GM18861 (cell line): Measurements from ENCODE around the gene CYP26B1.

ENCODE experiments used
- ATAC-seq: cut with Tn5 transposase; IDR thresholded peaks from one replicate; pipeline ENCODE4 v1.9.1; 2021; ENCODE audit not compliant: unreplicated experiment

The CYP26B1 gene

DNA sequence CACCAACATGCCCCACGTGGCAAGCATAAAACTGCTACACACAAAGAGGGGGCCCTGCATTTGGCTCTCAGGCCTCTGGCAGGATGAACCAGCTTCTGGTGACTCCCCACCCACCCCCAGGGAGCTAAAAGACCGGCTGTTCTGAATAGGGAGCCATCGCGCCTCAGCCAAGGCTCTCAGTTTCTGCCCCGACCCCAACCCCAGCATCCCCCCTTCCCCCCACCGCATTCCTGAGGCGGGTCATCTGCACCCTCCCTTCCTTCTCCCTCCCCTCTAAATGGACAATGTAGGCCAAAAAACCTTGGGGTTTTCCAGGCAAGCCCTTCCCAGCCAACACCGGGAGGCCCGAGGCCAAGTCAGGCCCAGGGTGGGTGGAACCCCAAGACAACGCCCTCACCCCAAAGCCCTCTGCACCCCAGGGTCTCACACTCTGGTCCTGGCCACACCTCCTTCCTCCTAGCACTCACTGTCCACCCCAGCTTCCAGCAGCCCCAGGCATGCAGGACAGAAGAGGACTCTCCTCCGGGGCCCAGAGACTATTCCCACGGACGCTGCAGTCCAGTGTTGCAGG, 5.7 kb downstream of the CYP26B1 start:
- ATAC-seq, result no peak

GRCh38 chr2:72141032-72141645, 6.5 kb downstream of the CYP26B1 start:
- ATAC-seq, result no peak

DNA sequence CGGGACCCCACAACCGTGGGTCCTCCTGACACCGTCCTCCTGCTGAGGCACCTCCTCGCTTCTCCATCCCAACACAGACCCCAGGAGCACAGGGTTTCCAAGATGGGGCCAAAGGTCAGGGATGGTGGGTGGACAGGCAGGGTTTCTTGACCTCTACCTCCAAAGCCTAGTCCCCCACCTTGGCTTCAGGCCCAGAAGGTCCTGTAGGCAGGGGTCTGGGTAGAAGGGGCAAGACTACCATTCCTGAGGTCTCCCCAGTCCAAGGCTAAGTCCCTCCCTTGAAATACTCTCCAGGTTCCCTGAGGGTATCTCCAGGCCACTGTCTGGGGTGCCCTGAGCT, 7.1 kb downstream of the CYP26B1 start:
- no peak for ATAC-seq

DNA sequence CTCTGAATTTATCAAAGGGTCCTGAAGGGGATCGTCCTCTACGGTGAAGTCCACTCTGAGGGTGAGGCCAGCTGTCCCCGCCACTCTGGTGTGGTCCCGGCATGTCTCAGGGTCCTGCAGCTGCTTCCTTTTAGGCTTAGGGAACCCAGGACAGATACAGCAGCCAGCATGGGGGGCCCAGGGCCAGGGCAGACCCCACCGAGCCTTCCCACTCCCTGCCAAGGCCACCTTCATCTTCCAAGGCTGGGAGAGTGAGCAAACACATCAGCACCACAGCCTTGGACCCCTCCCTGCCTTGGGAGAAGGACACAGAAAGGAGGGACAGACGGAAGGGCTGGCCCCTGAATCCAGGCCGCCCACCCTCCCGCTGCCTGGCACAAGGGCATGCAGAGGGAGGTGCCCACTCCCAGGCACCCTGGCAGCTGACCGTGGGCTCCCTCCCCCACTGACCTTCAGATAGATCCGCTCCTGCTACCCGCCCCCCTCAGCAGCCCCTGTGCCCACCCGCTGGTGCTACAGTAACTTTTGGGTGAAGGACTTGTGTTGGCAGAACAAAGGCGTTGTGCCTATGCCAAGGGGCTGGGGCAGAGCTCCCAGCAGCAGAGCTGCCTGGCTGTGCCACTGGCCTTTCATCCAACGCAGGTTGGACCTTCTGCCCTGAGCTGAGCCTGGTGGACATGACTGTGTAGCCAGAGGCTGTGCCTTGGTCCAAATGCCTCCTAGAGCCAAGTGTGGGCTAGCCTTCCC, 7.6 kb downstream of the CYP26B1 start:
- ATAC-seq, result no peak

DNA sequence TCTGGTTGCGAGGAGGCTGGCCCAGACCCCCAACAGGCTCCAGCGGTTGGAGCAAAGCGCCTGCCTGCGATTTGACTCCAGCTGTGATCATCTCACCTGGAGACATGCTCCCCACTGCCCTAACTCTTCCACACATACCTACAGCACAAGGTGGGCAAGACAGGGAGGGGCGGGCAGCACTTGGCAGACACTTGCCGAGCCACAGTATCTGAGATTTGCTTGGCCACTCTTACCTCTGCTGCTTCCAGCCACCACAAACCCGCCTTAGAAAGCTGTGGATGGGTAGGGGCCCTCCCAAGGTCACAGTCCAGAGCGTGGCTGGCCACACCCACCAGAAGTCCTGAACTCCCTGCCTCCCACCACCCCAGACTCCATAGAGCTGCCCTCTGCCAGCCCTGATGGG, 8.2 kb downstream of the CYP26B1 start:
- no peak for ATAC-seq

GRCh38 chr2:72138921-72139381, 8.7 kb downstream of the CYP26B1 start:
- no peak for ATAC-seq

GRCh38 chr2:72138011-72138881, 9.4 kb downstream of the CYP26B1 start:
- ATAC-seq, result no peak

- ATAC-seq, result peak; percentile 89
These were observed 10.1 kb downstream of the CYP26B1 start for GRCh38 chr2:72137498-72138010.

DNA sequence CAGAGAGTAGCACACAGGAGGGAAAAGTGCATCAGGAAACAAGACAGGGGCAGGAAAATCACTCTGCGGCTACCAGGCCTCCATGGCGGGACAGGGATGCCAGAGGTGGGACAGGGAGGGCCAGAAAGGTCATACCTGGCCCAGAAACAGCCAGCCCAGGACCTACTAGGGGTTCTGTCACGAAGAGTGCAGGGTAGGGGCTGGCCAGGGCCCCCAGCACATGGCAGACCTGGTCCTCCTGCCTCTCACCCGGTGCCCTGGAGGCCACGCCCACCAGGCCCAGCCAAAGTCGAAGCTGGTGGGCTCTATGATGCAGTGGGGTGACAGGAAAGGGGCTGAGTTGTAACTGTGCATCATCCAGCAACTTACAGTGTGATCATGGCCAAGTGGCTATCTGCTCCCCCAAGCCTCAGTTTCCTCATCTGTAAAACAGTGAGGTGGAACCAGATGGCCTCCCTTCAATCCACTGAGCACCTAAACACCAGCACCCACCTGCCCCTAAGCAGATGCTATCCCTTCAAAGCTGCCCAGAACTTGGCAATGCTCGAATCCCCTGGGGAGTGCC, 10.6 kb downstream of the CYP26B1 start:
- ATAC-seq, result no peak

DNA sequence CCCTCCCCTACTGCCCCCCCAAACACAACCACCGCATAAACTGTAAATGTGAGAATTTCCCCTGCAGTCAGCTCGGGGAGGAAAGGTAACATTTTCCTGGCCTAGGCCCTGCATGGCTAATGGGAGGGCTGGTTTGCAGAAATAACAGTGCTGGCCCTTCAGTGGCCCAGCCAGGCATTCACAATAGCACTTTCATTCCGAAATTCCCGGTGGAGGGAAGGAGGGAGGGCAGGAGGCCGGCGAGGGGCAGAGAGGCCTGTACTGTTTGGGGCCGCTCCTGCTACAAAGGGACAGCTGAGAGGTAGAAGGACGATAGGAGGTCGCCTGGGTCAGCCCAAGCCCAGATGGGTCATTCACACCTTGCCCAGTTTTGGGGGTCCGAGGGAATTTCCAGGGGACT, 11.3 kb downstream of the CYP26B1 start:
- ATAC-seq, result no peak

GRCh38 chr2:72135921-72136320, 11.7 kb downstream of the CYP26B1 start:
- no peak for ATAC-seq

- no peak for ATAC-seq
These were observed 12.5 kb downstream of the CYP26B1 start for GRCh38 chr2:72134997-72135800.

DNA sequence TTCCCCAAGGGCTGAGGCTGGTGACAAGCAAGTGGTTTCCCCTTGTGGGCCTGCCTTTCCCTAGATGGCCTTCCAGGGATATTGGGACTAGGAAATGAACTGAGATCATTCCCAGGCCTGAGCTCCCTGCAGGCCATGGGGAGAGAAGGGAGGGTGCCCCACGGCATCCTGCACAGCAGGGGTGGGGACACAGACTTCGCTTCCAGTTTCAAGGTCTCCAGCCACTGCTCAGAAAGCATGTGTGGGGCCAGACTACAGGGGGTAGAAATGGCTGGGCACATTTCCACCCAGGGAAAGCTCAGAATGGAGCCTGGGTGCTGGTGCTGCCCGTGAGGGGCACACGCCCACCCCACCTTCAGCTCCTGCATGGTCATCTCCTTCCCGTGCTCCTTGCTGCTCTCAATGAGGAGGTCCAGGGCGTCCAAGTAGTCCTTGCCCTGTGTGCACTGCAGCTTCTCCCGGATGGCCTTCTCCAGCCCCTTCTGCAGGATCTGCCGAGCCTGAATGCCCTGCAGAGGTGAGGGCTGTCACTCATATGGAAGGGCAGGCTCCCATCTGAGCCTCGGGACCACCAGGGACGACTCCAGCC, 13.2 kb downstream of the CYP26B1 start:
- ATAC-seq, result no peak

GRCh38 chr2:72133721-72134407, 13.8 kb downstream of the CYP26B1 start:
- no peak for ATAC-seq

GRCh38 chr2:72132981-72133720, 14.5 kb downstream of the CYP26B1 start:
- no peak for ATAC-seq

GRCh38 chr2:72131916-72132841, 15.5 kb downstream of the CYP26B1 start:
- no peak for ATAC-seq

- no peak for ATAC-seq
These were observed 16.2 kb downstream of the CYP26B1 start for GRCh38 chr2:72131371-72131891.
